Progenitor cell of endocrine pancreas (in vitro differentiated cells): Measurements from ENCODE around the gene EDIL3. TPM values are rescaled to one million over a fixed set of nuclear protein-coding genes. Genes with fewer than 3 reads are reported as not detected.

Source experiments
- DNase-seq: peaks from one replicate; pipeline ENCODE4 v3.0.0; 2021; ENCODE audit warnings: low spot score; ENCODE audit not compliant: unreplicated experiment
- H3K27ac Mint-ChIP-seq: 2 replicates; pipeline ENCODE4 v1.8.0; 2021; ENCODE audit warnings: mild to moderate bottlenecking, moderate library complexity, mixed read lengths
- H3K27me3 Mint-ChIP-seq: 2 replicates; pipeline ENCODE4 v1.8.0; 2021; ENCODE audit warnings: mixed read lengths
- H3K36me3 Mint-ChIP-seq: 2 replicates; pipeline ENCODE4 v1.8.0; 2022; ENCODE audit warnings: mixed read lengths; ENCODE audit not compliant: insufficient read depth
- H3K4me1 Mint-ChIP-seq: 2 replicates; pipeline ENCODE4 v1.8.0; 2021; ENCODE audit warnings: low read depth, mixed read lengths
- H3K4me3 Mint-ChIP-seq: 2 replicates; pipeline ENCODE4 v1.8.0; 2021; ENCODE audit warnings: low read depth, mild to moderate bottlenecking, moderate library complexity, mixed read lengths
- H3K9me3 Mint-ChIP-seq: 2 replicates; pipeline ENCODE4 v1.8.0; 2021; ENCODE audit warnings: low read depth, mixed read lengths
- total RNA-seq: library from RNA; stranded (reverse); gene quantifications from 2 replicates; pipeline ENCODE4 v1.2.1, GENCODE V29; 2021
- TF ChIP-seq, protein P1 (sequence below): fragments of 200-600 bp; sonication (generic); IDR thresholded peaks from one replicate; pipeline ENCODE4 v1.5.0; 2021; ENCODE audit warnings: antibody characterized with exemption, mild to moderate bottlenecking; ENCODE audit not compliant: unreplicated experiment

Gene EDIL3
- total RNA-seq, 1 donor from 2014 or later, result 4.8 TPM

DNA sequence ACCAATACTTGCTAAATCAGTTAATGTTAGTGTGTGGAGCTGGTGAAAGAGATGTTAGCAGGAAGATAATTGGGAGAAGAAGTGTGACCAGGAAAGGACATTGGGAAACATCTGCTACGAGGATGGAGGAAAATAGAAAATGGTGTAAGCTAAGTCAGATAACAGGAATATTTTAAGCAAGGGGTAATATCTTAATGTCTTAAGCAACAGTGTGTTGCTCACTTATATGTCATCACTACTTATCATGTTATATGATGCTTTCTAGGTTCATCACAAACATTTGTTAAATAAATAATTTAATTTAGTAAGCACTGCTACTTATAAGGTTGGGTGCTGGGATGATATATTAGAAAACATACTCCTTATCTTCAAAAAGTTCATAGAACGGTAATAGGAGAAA lies 326.1 kb downstream of the EDIL3 start:
- Mint-ChIP-seq H3K27me3 (no peaks in the 10 kb centered on the region), H3K4me1 (no peaks in the 10 kb centered on the region), H3K27ac (no peak overlapping the region), H3K9me3 (no peaks in the 10 kb centered on the region), H3K4me3 (no peak overlapping the region), H3K36me3 (no peaks in the 10 kb centered on the region)
- no peak for DNase-seq
- TF ChIP-seq, protein P1, sequence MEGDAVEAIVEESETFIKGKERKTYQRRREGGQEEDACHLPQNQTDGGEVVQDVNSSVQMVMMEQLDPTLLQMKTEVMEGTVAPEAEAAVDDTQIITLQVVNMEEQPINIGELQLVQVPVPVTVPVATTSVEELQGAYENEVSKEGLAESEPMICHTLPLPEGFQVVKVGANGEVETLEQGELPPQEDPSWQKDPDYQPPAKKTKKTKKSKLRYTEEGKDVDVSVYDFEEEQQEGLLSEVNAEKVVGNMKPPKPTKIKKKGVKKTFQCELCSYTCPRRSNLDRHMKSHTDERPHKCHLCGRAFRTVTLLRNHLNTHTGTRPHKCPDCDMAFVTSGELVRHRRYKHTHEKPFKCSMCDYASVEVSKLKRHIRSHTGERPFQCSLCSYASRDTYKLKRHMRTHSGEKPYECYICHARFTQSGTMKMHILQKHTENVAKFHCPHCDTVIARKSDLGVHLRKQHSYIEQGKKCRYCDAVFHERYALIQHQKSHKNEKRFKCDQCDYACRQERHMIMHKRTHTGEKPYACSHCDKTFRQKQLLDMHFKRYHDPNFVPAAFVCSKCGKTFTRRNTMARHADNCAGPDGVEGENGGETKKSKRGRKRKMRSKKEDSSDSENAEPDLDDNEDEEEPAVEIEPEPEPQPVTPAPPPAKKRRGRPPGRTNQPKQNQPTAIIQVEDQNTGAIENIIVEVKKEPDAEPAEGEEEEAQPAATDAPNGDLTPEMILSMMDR, result no peak

GRCh38 chr5:84057211-84057610 lies 327.5 kb downstream of the EDIL3 start:
- DNase-seq, result no peak
- no peaks in the 10 kb centered on the region for H3K4me1 Mint-ChIP-seq
- no peaks in the 10 kb centered on the region for H3K27me3 Mint-ChIP-seq
- TF ChIP-seq, protein P1, result no peak
- no peak overlapping the region for H3K27ac Mint-ChIP-seq
- H3K4me3 Mint-ChIP-seq, result no peak overlapping the region
- H3K9me3 Mint-ChIP-seq, result no peaks in the 10 kb centered on the region
- H3K36me3 Mint-ChIP-seq, result no peaks in the 10 kb centered on the region

GRCh38 chr5:84045964-84046363 lies 338.7 kb downstream of the EDIL3 start:
- Mint-ChIP-seq H3K4me1 (no peaks in the 10 kb centered on the region), H3K27me3 (no peaks in the 10 kb centered on the region), H3K36me3 (peaks cover 2% of the 10 kb centered on the region), H3K9me3 (no peaks in the 10 kb centered on the region), H3K4me3 (no peak overlapping the region), H3K27ac (no peak overlapping the region)
- TF ChIP-seq, protein P1, result no peak
- DNase-seq, result no peak

DNA sequence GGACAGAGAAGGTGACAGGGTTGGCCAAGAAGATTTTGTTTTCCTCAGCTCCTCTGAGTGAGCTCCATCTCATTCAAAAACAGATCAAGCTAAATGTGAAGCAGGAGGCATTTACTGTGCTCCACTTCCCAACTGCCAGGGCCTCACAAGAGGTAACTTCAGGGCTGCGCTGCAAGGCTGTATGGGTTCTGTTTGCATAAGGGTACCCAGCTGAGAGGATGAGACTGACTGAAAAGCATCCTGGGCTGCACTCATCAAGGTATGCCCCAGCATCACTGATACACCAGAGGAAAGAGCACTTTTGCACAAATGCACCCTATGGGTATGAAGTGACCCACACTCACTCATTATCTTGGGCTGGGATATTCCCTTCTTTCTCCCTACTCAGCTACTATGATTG lies 347.8 kb downstream of the EDIL3 start:
- no peaks in the 10 kb centered on the region for H3K36me3 Mint-ChIP-seq
- no peaks in the 10 kb centered on the region for H3K27me3 Mint-ChIP-seq
- TF ChIP-seq, protein P1, result no peak
- H3K4me1 Mint-ChIP-seq, result no peaks in the 10 kb centered on the region
- H3K9me3 Mint-ChIP-seq, result no peaks in the 10 kb centered on the region
- no peak overlapping the region for H3K4me3 Mint-ChIP-seq
- DNase-seq, result no peak
- H3K27ac Mint-ChIP-seq, result no peak overlapping the region

DNA sequence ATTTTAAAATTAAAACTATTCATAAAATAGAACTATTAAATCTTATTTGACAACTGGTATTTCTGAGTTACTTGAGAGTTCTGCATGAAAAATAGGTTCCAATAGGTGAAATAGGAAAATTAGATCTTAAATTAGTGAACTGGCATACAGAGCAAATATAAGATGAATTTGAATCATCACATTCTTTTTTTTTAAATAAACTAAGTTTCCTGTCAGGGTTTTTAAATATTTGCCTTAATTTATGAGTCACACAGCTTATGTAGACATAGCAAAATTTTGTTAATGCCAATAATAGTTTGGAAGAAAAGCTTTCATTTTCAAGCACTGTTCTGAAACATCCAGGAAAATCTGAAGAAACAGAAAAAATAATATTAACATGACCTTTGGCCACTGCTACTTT lies 352.4 kb downstream of the EDIL3 start:
- H3K4me1 Mint-ChIP-seq, result no peaks in the 10 kb centered on the region
- peaks cover 4% of the 10 kb centered on the region for H3K9me3 Mint-ChIP-seq
- peaks cover 2% of the 10 kb centered on the region for H3K36me3 Mint-ChIP-seq
- H3K27me3 Mint-ChIP-seq, result no peaks in the 10 kb centered on the region
- DNase-seq, result no peak
- TF ChIP-seq, protein P1, result no peak
- no peak overlapping the region for H3K4me3 Mint-ChIP-seq
- no peak overlapping the region for H3K27ac Mint-ChIP-seq
